ENCODE data around the gene RGL1.

DNA sequence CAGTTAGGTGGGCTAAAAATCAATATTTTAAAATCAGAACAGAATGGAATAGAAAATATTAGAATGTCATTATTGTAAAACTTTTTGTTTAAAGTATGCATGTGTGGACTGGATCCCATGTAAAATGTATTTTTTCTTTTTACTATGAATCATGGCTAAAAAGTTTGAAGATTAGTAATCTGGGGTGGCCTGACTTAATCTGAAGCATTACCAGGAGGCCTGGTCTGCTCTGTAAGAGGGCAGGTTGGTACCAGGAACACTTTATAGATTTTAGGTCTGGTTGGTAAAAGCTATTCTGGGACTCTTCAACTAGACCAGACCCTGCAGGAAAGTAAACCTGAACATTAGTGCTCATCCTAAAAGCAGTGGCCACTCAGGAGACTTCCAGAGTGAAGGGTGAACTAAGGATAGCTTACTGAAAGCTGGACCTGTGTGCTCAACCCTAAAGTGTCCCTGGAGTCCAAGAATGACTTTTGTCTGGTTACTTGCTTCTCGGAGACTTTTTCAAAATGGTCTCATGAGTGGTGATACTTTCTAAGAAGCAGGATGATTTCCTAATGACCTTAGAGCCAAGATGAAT, 16.5 kb downstream of the RGL1 start:
- TF ChIP-seq POLR2A (IDR thresholded peaks at IDR 0.05; ENCODE audit: low read length) (no peak), GATA1 (IDR thresholded peaks at IDR 0.05; ENCODE audit: low read depth, low read length) (no peak)

Measured in erythroblast (primary cell).